Measurements from ENCODE around the gene SNX2. TPM values are rescaled to one million over a fixed set of nuclear protein-coding genes. Genes with fewer than 3 reads are reported as not detected.

Gene SNX2
- total RNA-seq, 2 experiments from 2014 or later: 42.0 to 48.3 TPM

GRCh38 chr5:122805481-122805880 is 30.6 kb downstream of the SNX2 start:
- Mint-ChIP-seq H3K27ac (no peak overlapping the region), H3K27me3 (no peaks in the 10 kb centered on the region), H3K9me3 (no peaks in the 10 kb centered on the region), H3K4me1 (ENCODE audit: low read depth) (no peaks in the 10 kb centered on the region), H3K36me3 (ENCODE audit: low read depth) (peaks cover 24% of the 10 kb centered on the region), H3K4me3 (no peak overlapping the region)
- POLR2A ChIA-PET: no interaction called here
- TF ChIP-seq CTCF (IDR thresholded peaks at IDR 0.05): no peak
- CTCF ChIA-PET: no interaction called here
- intact Hi-C loops (cut with micrococcal nuclease): no loop called here
- ATAC-seq (no peak), DNase-seq (no peak)

GRCh38 chr5:122810405-122810804 is 35.5 kb downstream of the SNX2 start:
- ChIA-PET POLR2A (no interaction called here), CTCF (no interaction called here)
- Mint-ChIP-seq H3K4me1 (ENCODE audit: low read depth) (no peaks in the 10 kb centered on the region), H3K9me3 (no peaks in the 10 kb centered on the region), H3K36me3 (ENCODE audit: low read depth) (peaks cover 9% of the 10 kb centered on the region), H3K27me3 (no peaks in the 10 kb centered on the region), H3K27ac (no peak overlapping the region), H3K4me3 (no peak overlapping the region)
- no peak for ATAC-seq
- no peak for TF ChIP-seq CTCF (IDR thresholded peaks at IDR 0.05)
- no peak for DNase-seq
- intact Hi-C loops (cut with micrococcal nuclease): no loop called here

GRCh38 chr5:122815218-122815767 is 40.4 kb downstream of the SNX2 start:
- POLR2A ChIA-PET: no interaction called here
- no peak for TF ChIP-seq CTCF (IDR thresholded peaks at IDR 0.05)

GRCh38 chr5:122816756-122817155 is 41.9 kb downstream of the SNX2 start:
- Mint-ChIP-seq H3K36me3 (ENCODE audit: low read depth) (peaks cover 7% of the 10 kb centered on the region), H3K4me3 (no peak overlapping the region), H3K27me3 (no peaks in the 10 kb centered on the region), H3K9me3 (no peaks in the 10 kb centered on the region), H3K4me1 (ENCODE audit: low read depth) (no peaks in the 10 kb centered on the region), H3K27ac (no peak overlapping the region)
- intact Hi-C loops (cut with micrococcal nuclease): no loop called here
- POLR2A ChIA-PET: no interaction called here
- CTCF ChIA-PET: no interaction called here
- ATAC-seq (no peak), DNase-seq (no peak)
- no peak for TF ChIP-seq CTCF (IDR thresholded peaks at IDR 0.05)

More at GRCh38 chr5:122815218-122815767, 40.4 kb downstream of the SNX2 start:
- H3K9me3 Mint-ChIP-seq: no peaks in the 10 kb centered on the region
- H3K4me3 Mint-ChIP-seq: no peak overlapping the region
- H3K36me3 Mint-ChIP-seq (ENCODE audit: low read depth): peaks cover 5% of the 10 kb centered on the region
- DNase-seq: no peak
- intact Hi-C loops (cut with micrococcal nuclease): no loop called here
- H3K4me1 Mint-ChIP-seq (ENCODE audit: low read depth): no peaks in the 10 kb centered on the region
- H3K27me3 Mint-ChIP-seq: no peaks in the 10 kb centered on the region
- ATAC-seq: no peak
- CTCF ChIA-PET: no interaction called here
- no peak overlapping the region for H3K27ac Mint-ChIP-seq

GRCh38 chr5:122831984-122832383 is 57.1 kb downstream of the SNX2 start:
- peaks cover 11% of the 10 kb centered on the region for H3K36me3 Mint-ChIP-seq (ENCODE audit: low read depth)
- intact Hi-C loops (cut with micrococcal nuclease): no loop called here
- POLR2A ChIA-PET: no interaction called here

More at GRCh38 chr5:122831984-122832383, 57.1 kb downstream of the SNX2 start:
- Mint-ChIP-seq H3K9me3 (no peaks in the 10 kb centered on the region), H3K27ac (no peak overlapping the region), H3K27me3 (no peaks in the 10 kb centered on the region), H3K4me3 (no peak overlapping the region), H3K4me1 (ENCODE audit: low read depth) (no peaks in the 10 kb centered on the region)
- no peak for TF ChIP-seq CTCF (IDR thresholded peaks at IDR 0.05)
- no peak for ATAC-seq
- no peak for DNase-seq
- CTCF ChIA-PET: no interaction called here

All from activated CD8-positive, alpha-beta T cell treated with anti-CD3 and anti-CD28 coated beads for 36 hours (primary cell).